ENCODE results near the gene PPP1R27. TPM values are rescaled to one million over a fixed set of nuclear protein-coding genes. Genes with fewer than 3 reads are reported as not detected.

PPP1R27 gene
- total RNA-seq, 6 donors from 2014 or later = not detected

DNA sequence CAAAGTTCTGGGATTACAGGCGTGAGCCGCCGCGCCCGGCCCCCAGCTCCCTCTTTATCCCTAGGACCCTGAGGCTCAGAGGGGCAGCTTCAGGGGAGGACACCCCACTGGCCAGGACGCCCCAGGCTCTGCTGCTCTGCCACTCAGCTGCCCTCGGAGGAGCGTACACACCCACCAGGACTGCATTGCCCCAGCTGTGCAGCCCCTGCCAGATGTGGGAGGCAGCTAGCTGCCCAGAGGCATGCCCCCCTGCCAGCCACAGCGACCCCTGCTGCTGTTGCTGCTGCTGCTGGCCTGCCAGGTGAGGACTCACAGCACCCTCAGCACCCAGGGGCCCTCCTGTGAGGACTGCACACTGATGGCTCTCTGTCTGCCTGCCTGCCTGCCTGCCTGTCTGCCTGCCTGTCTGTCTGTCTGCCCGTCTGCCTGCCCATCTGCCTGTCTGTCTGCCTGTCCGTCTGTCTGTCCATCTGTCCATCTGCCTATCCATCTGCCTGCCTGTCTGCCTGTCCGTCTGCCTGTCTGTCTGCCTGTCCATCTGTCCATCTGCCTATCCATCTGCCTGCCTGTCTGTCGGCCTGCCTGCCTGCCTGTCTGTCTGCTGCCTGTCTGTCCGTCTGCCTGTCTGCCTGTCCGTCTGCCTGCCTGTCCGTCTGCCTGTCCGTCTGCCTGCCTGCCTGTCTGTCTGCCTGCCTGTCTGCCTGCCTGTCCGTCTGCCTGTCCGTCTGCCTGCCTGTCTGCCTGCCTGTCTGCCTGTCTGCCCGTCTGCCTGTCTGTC, 25.9 kb downstream of the PPP1R27 start:
- DNase-seq (peak in 1 of 2 donors; percentile 77), ATAC-seq (ENCODE audit: low FRiP score in 2 of 2) (no peak)
- WGBS, 2 donors = 76 to 81% methylated on average over 15 to 20 of the region's 20 CpGs
- peaks cover 0 to 47% (median 20%) of the 10 kb centered on the region in 4 donors for H3K27me3 ChIP-seq
- TF ChIP-seq EP300 (IDR thresholded peaks at IDR 0.05) (no peak), POLR2A (IDR thresholded peaks at IDR 0.05) (no peak)
- H3K9me3 ChIP-seq = no peaks in the 10 kb centered on the region
- H3K27ac ChIP-seq = no peak overlapping the region
- H3K4me1 ChIP-seq = peaks cover 7 to 13% (median 8%) of the 10 kb centered on the region in 4 donors
- H3K36me3 ChIP-seq = no peaks in the 10 kb centered on the region
- no peak overlapping the region for H3K4me3 ChIP-seq

DNA sequence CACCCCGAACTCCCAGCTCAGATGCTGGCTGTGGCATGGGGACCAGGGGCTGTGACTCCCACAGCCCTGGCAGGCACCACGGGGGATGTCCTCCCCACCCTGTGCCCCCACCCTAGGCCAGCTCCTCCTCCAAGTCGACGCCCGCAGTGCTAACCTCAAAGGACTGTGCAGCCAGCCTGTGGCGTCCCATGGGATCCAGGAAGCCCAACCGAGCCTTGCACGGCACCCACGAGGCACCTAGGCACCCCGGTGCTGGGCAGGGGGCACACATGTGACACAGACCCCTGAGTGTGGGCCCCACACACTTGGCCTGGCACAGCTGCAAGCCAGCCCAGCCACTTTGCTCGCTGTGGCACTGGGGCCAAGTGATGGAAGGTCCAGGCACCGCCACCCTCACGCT, 27.0 kb downstream of the PPP1R27 start:
- Histone ChIP-seq H3K36me3 (no peaks in the 10 kb centered on the region), H3K9me3 (no peaks in the 10 kb centered on the region), H3K27me3 (peaks cover 0 to 58% (median 30%) of the 10 kb centered on the region in 4 donors), H3K4me3 (no peak overlapping the region), H3K4me1 (peaks cover 9 to 24% (median 15%) of the 10 kb centered on the region in 4 donors), H3K27ac (no peak overlapping the region)
- WGBS, 2 donors = 79% methylated on average over 2 to 5 of the region's 13 CpGs
- DNase-seq (peak in 1 of 2 donors; percentile 71), ATAC-seq (ENCODE audit: low FRiP score in 2 of 2) (no peak)
- TF ChIP-seq POLR2A (IDR thresholded peaks at IDR 0.05) (no peak), EP300 (IDR thresholded peaks at IDR 0.05) (no peak), POLR2AphosphoS5 (IDR thresholded peaks at IDR 0.05) (no peak)
- TF ChIP-seq, protein P1, sequence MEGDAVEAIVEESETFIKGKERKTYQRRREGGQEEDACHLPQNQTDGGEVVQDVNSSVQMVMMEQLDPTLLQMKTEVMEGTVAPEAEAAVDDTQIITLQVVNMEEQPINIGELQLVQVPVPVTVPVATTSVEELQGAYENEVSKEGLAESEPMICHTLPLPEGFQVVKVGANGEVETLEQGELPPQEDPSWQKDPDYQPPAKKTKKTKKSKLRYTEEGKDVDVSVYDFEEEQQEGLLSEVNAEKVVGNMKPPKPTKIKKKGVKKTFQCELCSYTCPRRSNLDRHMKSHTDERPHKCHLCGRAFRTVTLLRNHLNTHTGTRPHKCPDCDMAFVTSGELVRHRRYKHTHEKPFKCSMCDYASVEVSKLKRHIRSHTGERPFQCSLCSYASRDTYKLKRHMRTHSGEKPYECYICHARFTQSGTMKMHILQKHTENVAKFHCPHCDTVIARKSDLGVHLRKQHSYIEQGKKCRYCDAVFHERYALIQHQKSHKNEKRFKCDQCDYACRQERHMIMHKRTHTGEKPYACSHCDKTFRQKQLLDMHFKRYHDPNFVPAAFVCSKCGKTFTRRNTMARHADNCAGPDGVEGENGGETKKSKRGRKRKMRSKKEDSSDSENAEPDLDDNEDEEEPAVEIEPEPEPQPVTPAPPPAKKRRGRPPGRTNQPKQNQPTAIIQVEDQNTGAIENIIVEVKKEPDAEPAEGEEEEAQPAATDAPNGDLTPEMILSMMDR (IDR thresholded peaks at IDR 0.05) = no peak

- Histone ChIP-seq H3K27me3 (peaks cover 0 to 64% (median 33%) of the 10 kb centered on the region in 4 donors), H3K27ac (no peak overlapping the region), H3K4me3 (no peak overlapping the region), H3K36me3 (no peaks in the 10 kb centered on the region), H3K4me1 (peaks cover 9 to 24% (median 15%) of the 10 kb centered on the region in 4 donors), H3K9me3 (no peaks in the 10 kb centered on the region)
- ATAC-seq (ENCODE audit: low FRiP score in 2 of 2) = no peak
- WGBS, 2 donors = 68 to 71% methylated on average over 6 to 16 of the region's 18 CpGs
- TF ChIP-seq POLR2AphosphoS5 (IDR thresholded peaks at IDR 0.05) (no peak), EP300 (IDR thresholded peaks at IDR 0.05) (no peak), POLR2A (IDR thresholded peaks at IDR 0.05) (no peak)
- TF ChIP-seq, protein P1 (IDR thresholded peaks at IDR 0.05) = no peak
- no peak for DNase-seq
Measured at GRCh38 chr17:81807210-81807719, 27.6 kb downstream of the PPP1R27 start.

GRCh38 chr17:81806461-81807209, 28.2 kb downstream of the PPP1R27 start:
- Histone ChIP-seq H3K36me3 (no peaks in the 10 kb centered on the region), H3K9me3 (no peaks in the 10 kb centered on the region), H3K4me3 (no peak overlapping the region), H3K4me1 (peaks cover 9 to 24% (median 15%) of the 10 kb centered on the region in 4 donors), H3K27ac (no peak overlapping the region), H3K27me3 (peaks cover 0 to 65% (median 33%) of the 10 kb centered on the region in 4 donors)
- DNase-seq = peak in 1 of 2 donors; percentile 60
- ATAC-seq (ENCODE audit: low FRiP score in 2 of 2) = no peak
- TF ChIP-seq, protein P1 (IDR thresholded peaks at IDR 0.05) = no peak
- TF ChIP-seq POLR2A (IDR thresholded peaks at IDR 0.05) = no peak
- TF ChIP-seq EP300 (IDR thresholded peaks at IDR 0.05) = no peak
- no peak for TF ChIP-seq POLR2AphosphoS5 (IDR thresholded peaks at IDR 0.05)
- 19 to 23% methylated on average over 9 to 22 of the region's 23 CpGs for WGBS, 2 donors
